K562 (cell line): Measurements from ENCODE around the gene CUX1.

Experiments
- CREM ChIP-seq: IDR thresholded peaks from 2 replicates; pipeline ENCODE4 v1.6.1; 2014; ENCODE audit warnings: antibody characterized with exemption, low read depth
- CTCF ChIP-seq, 3 experiments: IDR thresholded peaks in 2 of 3; conservative IDR thresholded peaks in 1 of 3; 2 replicates each; pipeline ENCODE4 v1.5.1; 2011 to 2012; ENCODE audit warnings: low read length in 3 of 3, mild to moderate bottlenecking in 3 of 3, control low read depth in 2 of 3, improper control_type of control experiment in 1 of 3, inconsistent platforms in 1 of 3, low read depth in 1 of 3, mixed read lengths in 1 of 3, moderate library complexity in 1 of 3; ENCODE audit not compliant: insufficient read depth in 2 of 3
- PCBP1 ChIP-seq: fragments of 200-400 bp; formaldehyde crosslinking; IDR thresholded peaks from 2 replicates; pipeline ENCODE4 v1.6.1; 2018; ENCODE audit warnings: mild to moderate bottlenecking, low read depth, low read length; ENCODE audit not compliant: poor library complexity, severe bottlenecking

- TF ChIP-seq CREM (no peak), CTCF (IDR thresholded peaks at IDR 0.05 in 2 of 3, conservative IDR thresholded peaks at IDR 0.05 in 1 of 3; ENCODE audit: insufficient read depth in 2 of 3, low read depth in 1 of 3, low read length in 3 of 3) (no peak), PCBP1 (no peak)
These were observed 103.6 kb downstream of the CUX1 start for GRCh38 chr7:101921061-101921460.
